Gastroesophageal sphincter (tissue), 3 donors: ENCODE measurements around the gene C5AR2.

Source experiments
- POLR2A ChIP-seq, 2 donors: fragments of 450-650 bp; IDR thresholded peaks; one replicate each; pipeline ENCODE4 v1.6.1; 2017; ENCODE audit warnings: antibody characterized with exemption in 2 of 2, mild to moderate bottlenecking in 2 of 2, moderate library complexity in 1 of 2
- POLR2AphosphoS5 ChIP-seq: sonication (generic); formaldehyde crosslinking; IDR thresholded peaks from one replicate; pipeline ENCODE4 v1.6.1; 2017; ENCODE audit warnings: antibody characterized with exemption
- TF ChIP-seq, protein P1 (sequence below), 4 experiments: fragments of 200-600 bp in 2 of 4; fragments of 450-650 bp in 2 of 4; sonication (generic) in 1 of 4; IDR thresholded peaks; one replicate each; pipeline ENCODE4 v1.5.1; 2017 to 2019; ENCODE audit warnings: antibody characterized with exemption in 4 of 4, mild to moderate bottlenecking in 2 of 4, moderate library complexity in 2 of 4

DNA sequence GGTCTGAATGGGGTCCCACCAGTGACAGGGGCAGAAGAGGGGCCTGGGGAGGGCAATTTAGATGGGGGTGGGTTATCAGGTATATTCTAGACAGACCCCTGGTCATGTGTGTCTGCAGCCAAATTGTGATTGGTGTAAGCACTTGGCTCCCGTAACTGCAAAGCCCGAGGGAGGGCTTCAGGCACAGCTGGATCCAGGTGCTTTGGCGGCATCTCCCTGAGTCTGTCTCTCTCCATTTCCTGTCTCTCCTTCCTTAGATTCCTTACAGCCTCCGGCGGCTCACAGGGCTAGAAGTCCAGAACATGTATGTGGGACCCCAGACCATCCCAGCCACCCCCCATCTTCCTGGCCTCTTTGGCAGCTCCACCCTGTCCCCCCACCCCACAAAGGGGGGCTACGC is 48.6 kb downstream of the C5AR2 start:
- TF ChIP-seq, protein P1, sequence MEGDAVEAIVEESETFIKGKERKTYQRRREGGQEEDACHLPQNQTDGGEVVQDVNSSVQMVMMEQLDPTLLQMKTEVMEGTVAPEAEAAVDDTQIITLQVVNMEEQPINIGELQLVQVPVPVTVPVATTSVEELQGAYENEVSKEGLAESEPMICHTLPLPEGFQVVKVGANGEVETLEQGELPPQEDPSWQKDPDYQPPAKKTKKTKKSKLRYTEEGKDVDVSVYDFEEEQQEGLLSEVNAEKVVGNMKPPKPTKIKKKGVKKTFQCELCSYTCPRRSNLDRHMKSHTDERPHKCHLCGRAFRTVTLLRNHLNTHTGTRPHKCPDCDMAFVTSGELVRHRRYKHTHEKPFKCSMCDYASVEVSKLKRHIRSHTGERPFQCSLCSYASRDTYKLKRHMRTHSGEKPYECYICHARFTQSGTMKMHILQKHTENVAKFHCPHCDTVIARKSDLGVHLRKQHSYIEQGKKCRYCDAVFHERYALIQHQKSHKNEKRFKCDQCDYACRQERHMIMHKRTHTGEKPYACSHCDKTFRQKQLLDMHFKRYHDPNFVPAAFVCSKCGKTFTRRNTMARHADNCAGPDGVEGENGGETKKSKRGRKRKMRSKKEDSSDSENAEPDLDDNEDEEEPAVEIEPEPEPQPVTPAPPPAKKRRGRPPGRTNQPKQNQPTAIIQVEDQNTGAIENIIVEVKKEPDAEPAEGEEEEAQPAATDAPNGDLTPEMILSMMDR (IDR thresholded peaks at IDR 0.05): no peak
- TF ChIP-seq POLR2A (IDR thresholded peaks at IDR 0.05) (no peak), POLR2AphosphoS5 (no peak)
